ENCODE results near the gene BRD3OS. TPM values are rescaled to one million over a fixed set of nuclear protein-coding genes. Genes with fewer than 3 reads are reported as not detected.

BRD3OS gene
- total RNA-seq, 4 donors from 2014 or later: 7.4 to 23.9 (median 13.6) TPM

DNA sequence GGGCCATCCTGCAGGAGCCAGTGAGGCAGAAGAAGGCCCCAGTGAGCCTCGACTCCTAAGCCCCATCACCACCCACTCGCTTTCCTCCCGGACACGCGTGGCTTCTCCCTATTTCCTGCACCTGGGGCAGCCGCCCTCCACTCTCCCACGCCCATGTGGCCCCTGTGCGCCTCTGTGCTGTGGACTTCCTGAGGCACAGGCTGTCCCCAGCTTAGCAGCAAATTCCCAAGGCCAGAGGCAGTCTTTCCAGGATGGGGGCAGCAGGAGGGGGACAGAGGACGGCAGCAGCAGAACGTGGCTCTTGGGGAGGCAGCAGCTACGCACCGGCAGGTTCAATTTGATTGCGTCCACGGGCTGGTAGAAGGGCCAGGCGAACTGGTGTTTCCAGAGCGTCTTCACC, 27.7 kb downstream of the BRD3OS start:
- intact Hi-C loops (cut with DNase I; ENCODE audit: low total_unique reads): no loop called here
- Histone ChIP-seq H3K27ac (no peak overlapping the region), H3K27me3 (no peaks in the 10 kb centered on the region), H3K4me3 (no peak overlapping the region), H3K9me3 (no peaks in the 10 kb centered on the region), H3K36me3 (no peaks in the 10 kb centered on the region), H3K4me1 (peaks cover 6 to 15% of the 10 kb centered on the region in 2 donors)
- DNase-seq: no peak
- TF ChIP-seq, protein P1, sequence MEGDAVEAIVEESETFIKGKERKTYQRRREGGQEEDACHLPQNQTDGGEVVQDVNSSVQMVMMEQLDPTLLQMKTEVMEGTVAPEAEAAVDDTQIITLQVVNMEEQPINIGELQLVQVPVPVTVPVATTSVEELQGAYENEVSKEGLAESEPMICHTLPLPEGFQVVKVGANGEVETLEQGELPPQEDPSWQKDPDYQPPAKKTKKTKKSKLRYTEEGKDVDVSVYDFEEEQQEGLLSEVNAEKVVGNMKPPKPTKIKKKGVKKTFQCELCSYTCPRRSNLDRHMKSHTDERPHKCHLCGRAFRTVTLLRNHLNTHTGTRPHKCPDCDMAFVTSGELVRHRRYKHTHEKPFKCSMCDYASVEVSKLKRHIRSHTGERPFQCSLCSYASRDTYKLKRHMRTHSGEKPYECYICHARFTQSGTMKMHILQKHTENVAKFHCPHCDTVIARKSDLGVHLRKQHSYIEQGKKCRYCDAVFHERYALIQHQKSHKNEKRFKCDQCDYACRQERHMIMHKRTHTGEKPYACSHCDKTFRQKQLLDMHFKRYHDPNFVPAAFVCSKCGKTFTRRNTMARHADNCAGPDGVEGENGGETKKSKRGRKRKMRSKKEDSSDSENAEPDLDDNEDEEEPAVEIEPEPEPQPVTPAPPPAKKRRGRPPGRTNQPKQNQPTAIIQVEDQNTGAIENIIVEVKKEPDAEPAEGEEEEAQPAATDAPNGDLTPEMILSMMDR (IDR thresholded peaks at IDR 0.05): no peak
- no peak for TF ChIP-seq POLR2A (IDR thresholded peaks at IDR 0.05)

- no peak overlapping the region for H3K27ac ChIP-seq
- TF ChIP-seq, protein P1 (IDR thresholded peaks at IDR 0.05): no peak
- TF ChIP-seq POLR2A (IDR thresholded peaks at IDR 0.05): no peak
- no peak for DNase-seq
- no peaks in the 10 kb centered on the region for H3K36me3 ChIP-seq
- H3K27me3 ChIP-seq: no peaks in the 10 kb centered on the region
- intact Hi-C loops (cut with DNase I; ENCODE audit: low total_unique reads): no loop called here
- peaks cover 6 to 15% of the 10 kb centered on the region in 2 donors for H3K4me1 ChIP-seq
- H3K4me3 ChIP-seq: no peak overlapping the region
- H3K9me3 ChIP-seq: no peaks in the 10 kb centered on the region
Measured at GRCh38 chr9:134053401-134053871, 28.2 kb downstream of the BRD3OS start.

GRCh38 chr9:134053941-134054761, 28.9 kb downstream of the BRD3OS start:
- no peak overlapping the region for H3K27ac ChIP-seq
- no peak for DNase-seq
- TF ChIP-seq, protein P1 (IDR thresholded peaks at IDR 0.05): no peak
- no peak for TF ChIP-seq POLR2A (IDR thresholded peaks at IDR 0.05)
- no peaks in the 10 kb centered on the region for H3K9me3 ChIP-seq
- intact Hi-C loops (cut with DNase I; ENCODE audit: low total_unique reads): no loop called here
- H3K27me3 ChIP-seq: no peaks in the 10 kb centered on the region
- H3K4me1 ChIP-seq: peaks cover 6 to 15% of the 10 kb centered on the region in 2 donors
- no peak overlapping the region for H3K4me3 ChIP-seq
- H3K36me3 ChIP-seq: no peaks in the 10 kb centered on the region

DNA sequence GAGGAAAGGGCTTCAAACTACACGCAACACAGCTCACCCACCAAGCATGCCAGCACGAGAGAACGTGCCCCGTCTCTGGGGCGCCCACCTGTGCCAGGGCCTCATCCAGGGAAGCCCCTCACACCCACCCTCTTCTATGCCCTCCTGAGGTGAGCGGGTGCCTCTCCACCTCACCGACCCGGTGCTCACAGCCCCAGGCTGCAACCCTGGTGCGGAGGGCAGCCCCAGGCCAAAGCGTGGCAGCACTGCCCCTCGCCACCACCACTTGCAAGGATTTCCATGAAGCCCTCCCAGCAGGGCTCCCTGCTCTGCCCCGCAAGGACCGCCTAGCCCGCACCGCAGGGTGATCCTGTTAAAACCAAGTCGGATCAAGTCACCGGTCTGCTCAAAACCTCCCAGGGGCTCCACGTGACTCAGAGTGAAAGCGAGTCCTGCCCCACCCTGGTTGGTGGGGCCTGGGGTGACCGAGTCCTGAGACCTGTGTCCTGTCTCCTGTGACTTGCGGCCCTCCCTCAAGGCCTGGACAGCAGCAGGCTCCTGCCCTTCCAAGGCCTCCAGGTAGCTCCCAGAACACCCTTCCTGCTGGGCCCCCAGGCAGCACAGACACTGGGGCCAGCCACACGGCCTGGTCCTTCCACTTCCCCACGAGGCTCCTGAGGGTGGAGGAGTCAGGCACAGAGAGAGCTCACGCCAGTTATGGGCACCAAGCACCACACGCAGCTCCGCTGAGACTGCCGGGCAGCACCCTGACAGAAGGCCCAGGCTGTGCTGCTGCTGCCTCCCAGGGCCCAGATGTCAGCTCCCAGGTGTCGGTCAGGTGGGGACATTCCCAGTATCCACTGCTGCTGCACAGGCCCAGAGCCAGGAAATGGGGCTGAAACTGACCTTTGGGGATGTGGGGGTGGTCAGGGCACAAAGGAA, 29.9 kb downstream of the BRD3OS start:
- Histone ChIP-seq H3K4me3 (peak overlapping the region in 1 of 2 donors; percentile 2), H3K4me1 (peaks cover 6 to 21% of the 10 kb centered on the region in 2 donors), H3K27ac (peak overlapping the region in 1 of 2 donors; percentile 1), H3K36me3 (no peaks in the 10 kb centered on the region), H3K27me3 (no peaks in the 10 kb centered on the region), H3K9me3 (no peaks in the 10 kb centered on the region)
- intact Hi-C loops (cut with DNase I; ENCODE audit: low total_unique reads): no loop called here
- TF ChIP-seq, protein P1 (IDR thresholded peaks at IDR 0.05): no peak
- TF ChIP-seq POLR2A (IDR thresholded peaks at IDR 0.05): no peak
- peak in 1 of 2 donors; percentile 12 for DNase-seq
